AG04450 (cell line): ENCODE data around the gene ARL15. TPM values are rescaled to one million over a fixed set of nuclear protein-coding genes. Genes with fewer than 3 reads are reported as not detected.

ENCODE experiments used
- CTCF ChIA-PET: fragments of 300-600, 350-600 bp; formaldehyde crosslinking; extraction: SDS; loops from one replicate; lab custom pipeline; 2022; ENCODE audit warnings: antibody characterized with exemption, inconsistent platforms; lab: Charles Lee
- POLR2A ChIA-PET: fragments of 350-600 bp; formaldehyde crosslinking; extraction: SDS; loops from one replicate; lab custom pipeline; 2021; ENCODE audit warnings: antibody characterized with exemption, inconsistent platforms; lab: Yijun Ruan, JAX
- DNase-seq: peaks from one replicate; pipeline ENCODE4 v3.0.0-alpha.2; 2011; ENCODE audit warnings: low read depth, low spot score
- H3K27ac ChIP-seq: one replicate; pipeline ENCODE4 v1.5.1; 2012; ENCODE audit warnings: low read depth, low read length, control low read depth
- H3K27me3 ChIP-seq: one replicate; pipeline ENCODE4 v1.6.0; 2012; ENCODE audit warnings: low read length; ENCODE audit not compliant: control insufficient read depth, insufficient read depth
- H3K4me3 ChIP-seq: 2 replicates; pipeline ENCODE4 v1.5.1; 2011; ENCODE audit warnings: mild to moderate bottlenecking, low read depth, low read length, control low read depth
- H3K9me3 ChIP-seq: 2 replicates; pipeline ENCODE4 v1.5.1; 2012; ENCODE audit warnings: low read length; ENCODE audit not compliant: control insufficient read depth, insufficient read depth
- CTCF ChIP-seq: IDR thresholded peaks from 2 replicates; pipeline ENCODE4 v1.5.1; 2011; ENCODE audit warnings: low read depth, low read length, control low read depth, inconsistent platforms
- polyA plus RNA-seq: library from polyadenylated mRNA; depleted of rRNA; stranded (reverse); fragments of >200 nt; gene quantifications from 2 replicates; pipeline ENCODE4 v1.2.3, GENCODE V29; 2011

The ARL15 gene
- polyA plus RNA-seq, 1 experiment = 16.0 TPM

GRCh38 chr5:53890490-53890889, 419.9 kb downstream of the ARL15 start:
- H3K9me3 ChIP-seq = no peaks in the 10 kb centered on the region
- H3K27me3 ChIP-seq = no peaks in the 10 kb centered on the region
- ChIA-PET CTCF (no interaction called here), POLR2A (no interaction called here)
- no peak for DNase-seq
- no peak overlapping the region for H3K27ac ChIP-seq
- TF ChIP-seq CTCF = no peak
- H3K4me3 ChIP-seq = no peak overlapping the region

DNA sequence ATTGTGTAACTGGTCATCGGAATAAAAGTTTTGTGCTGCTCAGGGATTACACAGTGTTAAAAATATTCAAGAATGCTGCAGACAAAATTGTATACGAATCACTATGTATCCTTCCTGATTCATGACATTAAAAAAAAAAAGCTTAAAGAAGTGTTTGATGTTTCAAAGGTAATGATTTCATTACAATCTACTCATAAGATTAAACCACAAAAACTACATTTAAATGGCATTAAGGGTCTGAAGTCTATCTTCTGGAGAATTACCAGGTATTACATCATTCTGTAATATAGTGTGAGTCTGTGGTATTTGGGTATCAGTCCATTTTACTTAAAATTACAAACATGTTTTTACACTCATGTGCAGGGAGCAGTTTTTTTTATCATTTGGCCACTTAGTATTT, 425.5 kb downstream of the ARL15 start:
- DNase-seq = no peak
- CTCF ChIA-PET = no interaction called here
- POLR2A ChIA-PET = no interaction called here

GRCh38 chr5:53884417-53884816, 426.0 kb downstream of the ARL15 start:
- H3K27me3 ChIP-seq = no peaks in the 10 kb centered on the region
- ChIA-PET CTCF (no interaction called here), POLR2A (no interaction called here)
- TF ChIP-seq CTCF = no peak
- DNase-seq = no peak
- H3K4me3 ChIP-seq = no peak overlapping the region
- no peaks in the 10 kb centered on the region for H3K9me3 ChIP-seq
- no peak overlapping the region for H3K27ac ChIP-seq

More for the DNA sequence above, 425.5 kb downstream of the ARL15 start:
- no peak overlapping the region for H3K4me3 ChIP-seq
- no peak overlapping the region for H3K27ac ChIP-seq
- TF ChIP-seq CTCF = no peak
- H3K27me3 ChIP-seq = no peaks in the 10 kb centered on the region
- H3K9me3 ChIP-seq = no peaks in the 10 kb centered on the region

GRCh38 chr5:53882676-53883031, 427.7 kb downstream of the ARL15 start:
- no peak overlapping the region for H3K27ac ChIP-seq
- H3K27me3 ChIP-seq = no peaks in the 10 kb centered on the region
- no peak overlapping the region for H3K4me3 ChIP-seq
- H3K9me3 ChIP-seq = no peaks in the 10 kb centered on the region
- no peak for TF ChIP-seq CTCF
- no peak for DNase-seq
- CTCF ChIA-PET = no interaction called here
- POLR2A ChIA-PET = no interaction called here

- Histone ChIP-seq H3K9me3 (no peaks in the 10 kb centered on the region), H3K27me3 (no peaks in the 10 kb centered on the region), H3K27ac (no peak overlapping the region), H3K4me3 (no peak overlapping the region)
- ChIA-PET POLR2A (no interaction called here), CTCF (no interaction called here)
- no peak for TF ChIP-seq CTCF
- no peak for DNase-seq
Observed at GRCh38 chr5:53882006-53882675, 428.2 kb downstream of the ARL15 start.
